HepG2 (cell line): ENCODE data around the gene APOL2. TPM values are rescaled to one million over a fixed set of nuclear protein-coding genes. Genes with fewer than 3 reads are reported as not detected.
"Not testable (repeated sequence)": the region's sequence is repeated elsewhere in the genome, so short reads cannot be mapped to it uniquely, and the experiment has no call there.

Experiments used
- EP300 ChIP-seq, 3 experiments: sonication (generic) in 1 of 3; formaldehyde crosslinking in 1 of 3; IDR thresholded peaks; 2 replicates each; pipeline versions ENCODE4 v1.5.1 to v1.6.1; 2011 to 2020; ENCODE audit warnings: low read depth in 2 of 3, low read length in 2 of 3, borderline replicate concordance in 1 of 3, improper control_type of control experiment in 1 of 3, mild to moderate bottlenecking in 1 of 3, missing genetic modification reagents in 1 of 3, moderate library complexity in 1 of 3
- SOX13 ChIP-seq, 3 experiments: fragments of 450-650 bp in 1 of 3; sonication (generic) in 1 of 3; formaldehyde crosslinking in 1 of 3; IDR thresholded peaks in 2 of 3; conservative IDR thresholded peaks in 1 of 3; 2 replicates each; pipeline versions ENCODE4 v1.5.0 to v1.6.1; 2016 to 2020; ENCODE audit warnings: antibody characterized with exemption in 1 of 3, mild to moderate bottlenecking in 1 of 3, missing compliant biosample characterization in 1 of 3, missing genetic modification reagents in 1 of 3, moderate library complexity in 1 of 3
- SOX6 ChIP-seq, 2 experiments: fragments of 450-650 bp in 1 of 2; sonication (generic) in 1 of 2; formaldehyde crosslinking in 1 of 2; IDR thresholded peaks; 2 replicates each; pipeline versions ENCODE4 v1.4.0 to v1.6.1; 2017 to 2020; ENCODE audit warnings: antibody characterized with exemption in 1 of 2, mild to moderate bottlenecking in 1 of 2, missing genetic modification reagents in 1 of 2
- polyA plus RNA-seq, 8 experiments: library from polyadenylated mRNA; depleted of rRNA in 3 of 8; stranded (reverse) in 7 of 8; unstranded in 1 of 8; fragments of >200 nt; fragmentation: Illumina TruSeq in 4 of 8; extraction: Trizol in 4 of 8; gene quantifications; 2 replicates each; pipeline versions ENCODE4 v1.2.1 to v1.2.3, GENCODE V29; 2011 to 2016; ENCODE audit warnings: low read depth in 4 of 8, missing spikeins in 1 of 8, mixed read lengths in 1 of 8; ENCODE audit not compliant: insufficient read depth in 1 of 8
- total RNA-seq, 5 experiments: library from RNA; depleted of rRNA; stranded (reverse); fragments of >200 nt; fragmentation: Illumina TruSeq; extraction: Trizol; gene quantifications; 2 replicates each; pipeline ENCODE4 v1.2.3, GENCODE V29; 2016; ENCODE audit warnings: low read depth in 1 of 5
- TF ChIP-seq, protein P1 (sequence below): IDR thresholded peaks from 2 replicates; pipeline ENCODE4 v1.4.0; 2020; ENCODE audit warnings: mild to moderate bottlenecking, missing genetic modification reagents
- TF ChIP-seq, protein P2 (sequence below): sonication (generic); formaldehyde crosslinking; IDR thresholded peaks from 2 replicates; pipeline ENCODE4 v1.4.0; 2020; ENCODE audit warnings: missing genetic modification reagents

APOL2 gene
- total and polyA plus RNA-seq, 2 of the 13 experiments (the other 11 are each of a cell fraction or from before 2014, with no cell fraction given) = 28.7 to 51.2 TPM

GRCh38 chr22:36263886-36264664 lies 24.7 kb upstream of the APOL2 start (continued):
- TF ChIP-seq SOX13 (IDR thresholded peaks at IDR 0.05) = 0 out of 2 replicates have a peak, but pooled peaks have one; percentile 59
- TF ChIP-seq SOX13 (CRISPR knock-in tag; conservative IDR thresholded peaks at IDR 0.05 in 1 of 2, IDR thresholded peaks at IDR 0.05 in 1 of 2) = peak in 1 of 2 experiments; percentile 79; a peak in 2 of 4 replicates
- TF ChIP-seq EP300 (IDR thresholded peaks at IDR 0.05; ENCODE audit: low read depth in 2 of 2, low read length in 2 of 2) = peak in 1 of 2 experiments; percentile 7; a peak in 1 of 4 replicates
- TF ChIP-seq EP300 (CRISPR knock-in tag; IDR thresholded peaks at IDR 0.05; ENCODE audit: borderline replicate concordance); SOX6 (IDR thresholded peaks at IDR 0.05): not testable (repeated sequence)
- TF ChIP-seq, protein P1, sequence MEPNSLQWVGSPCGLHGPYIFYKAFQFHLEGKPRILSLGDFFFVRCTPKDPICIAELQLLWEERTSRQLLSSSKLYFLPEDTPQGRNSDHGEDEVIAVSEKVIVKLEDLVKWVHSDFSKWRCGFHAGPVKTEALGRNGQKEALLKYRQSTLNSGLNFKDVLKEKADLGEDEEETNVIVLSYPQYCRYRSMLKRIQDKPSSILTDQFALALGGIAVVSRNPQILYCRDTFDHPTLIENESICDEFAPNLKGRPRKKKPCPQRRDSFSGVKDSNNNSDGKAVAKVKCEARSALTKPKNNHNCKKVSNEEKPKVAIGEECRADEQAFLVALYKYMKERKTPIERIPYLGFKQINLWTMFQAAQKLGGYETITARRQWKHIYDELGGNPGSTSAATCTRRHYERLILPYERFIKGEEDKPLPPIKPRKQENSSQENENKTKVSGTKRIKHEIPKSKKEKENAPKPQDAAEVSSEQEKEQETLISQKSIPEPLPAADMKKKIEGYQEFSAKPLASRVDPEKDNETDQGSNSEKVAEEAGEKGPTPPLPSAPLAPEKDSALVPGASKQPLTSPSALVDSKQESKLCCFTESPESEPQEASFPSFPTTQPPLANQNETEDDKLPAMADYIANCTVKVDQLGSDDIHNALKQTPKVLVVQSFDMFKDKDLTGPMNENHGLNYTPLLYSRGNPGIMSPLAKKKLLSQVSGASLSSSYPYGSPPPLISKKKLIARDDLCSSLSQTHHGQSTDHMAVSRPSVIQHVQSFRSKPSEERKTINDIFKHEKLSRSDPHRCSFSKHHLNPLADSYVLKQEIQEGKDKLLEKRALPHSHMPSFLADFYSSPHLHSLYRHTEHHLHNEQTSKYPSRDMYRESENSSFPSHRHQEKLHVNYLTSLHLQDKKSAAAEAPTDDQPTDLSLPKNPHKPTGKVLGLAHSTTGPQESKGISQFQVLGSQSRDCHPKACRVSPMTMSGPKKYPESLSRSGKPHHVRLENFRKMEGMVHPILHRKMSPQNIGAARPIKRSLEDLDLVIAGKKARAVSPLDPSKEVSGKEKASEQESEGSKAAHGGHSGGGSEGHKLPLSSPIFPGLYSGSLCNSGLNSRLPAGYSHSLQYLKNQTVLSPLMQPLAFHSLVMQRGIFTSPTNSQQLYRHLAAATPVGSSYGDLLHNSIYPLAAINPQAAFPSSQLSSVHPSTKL (CRISPR knock-in tag) = peak; percentile 47; the same call in 1 of the 2 replicates
- TF ChIP-seq SOX6 (CRISPR knock-in tag; IDR thresholded peaks at IDR 0.05) = peak; percentile 46; the same call in 1 of the 2 replicates
- TF ChIP-seq, protein P2, sequence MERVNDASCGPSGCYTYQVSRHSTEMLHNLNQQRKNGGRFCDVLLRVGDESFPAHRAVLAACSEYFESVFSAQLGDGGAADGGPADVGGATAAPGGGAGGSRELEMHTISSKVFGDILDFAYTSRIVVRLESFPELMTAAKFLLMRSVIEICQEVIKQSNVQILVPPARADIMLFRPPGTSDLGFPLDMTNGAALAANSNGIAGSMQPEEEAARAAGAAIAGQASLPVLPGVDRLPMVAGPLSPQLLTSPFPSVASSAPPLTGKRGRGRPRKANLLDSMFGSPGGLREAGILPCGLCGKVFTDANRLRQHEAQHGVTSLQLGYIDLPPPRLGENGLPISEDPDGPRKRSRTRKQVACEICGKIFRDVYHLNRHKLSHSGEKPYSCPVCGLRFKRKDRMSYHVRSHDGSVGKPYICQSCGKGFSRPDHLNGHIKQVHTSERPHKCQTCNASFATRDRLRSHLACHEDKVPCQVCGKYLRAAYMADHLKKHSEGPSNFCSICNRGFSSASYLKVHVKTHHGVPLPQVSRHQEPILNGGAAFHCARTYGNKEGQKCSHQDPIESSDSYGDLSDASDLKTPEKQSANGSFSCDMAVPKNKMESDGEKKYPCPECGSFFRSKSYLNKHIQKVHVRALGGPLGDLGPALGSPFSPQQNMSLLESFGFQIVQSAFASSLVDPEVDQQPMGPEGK (CRISPR knock-in tag) = peak; percentile 25; the same call in 1 of the 2 replicates
